H7 (cell line): ENCODE data around the gene GOLGA6L9. TPM values are rescaled to one million over a fixed set of nuclear protein-coding genes. Genes with fewer than 3 reads are reported as not detected.
A peak's percentile ranks its signal among the peaks of the same experiment; 100 is the strongest.
"Not testable (repeated sequence)": the region's sequence is repeated elsewhere in the genome, so short reads cannot be mapped to it uniquely, and the experiment has no call there.

Source experiments
- DNase-seq: peaks from one replicate; pipeline ENCODE4 v3.0.0; 2012
- H3K27me3 ChIP-seq: 2 replicates; pipeline ENCODE4 v1.6.0; 2011; ENCODE audit warnings: mild to moderate bottlenecking, low read length; ENCODE audit not compliant: control insufficient read depth, insufficient read depth
- H3K36me3 ChIP-seq: replicated peaks from 2 replicates; pipeline ENCODE4 v1.5.1; 2011; ENCODE audit warnings: low read length; ENCODE audit not compliant: control insufficient read depth, insufficient read depth
- H3K4me3 ChIP-seq: 2 replicates; pipeline ENCODE4 v1.5.1; 2011; ENCODE audit warnings: low read depth, mild to moderate bottlenecking, control low read depth, low read length, moderate library complexity; ENCODE audit not compliant: insufficient read depth
- total RNA-seq: library from RNA; depleted of rRNA; stranded (reverse); fragments of >200 nt; shearing (Covaris generic); gene quantifications from 2 replicates; pipeline ENCODE4 v1.2.3, GENCODE V29; 2014; rRNA removed

Gene GOLGA6L9
- total RNA-seq: 2.5 and 4.0 TPM in 2 replicates

GRCh38 chr15:82429693-82430092 is at the start of gene GOLGA6L9:
Gene GOLGA6L9, plus strand, starts transcription at chr15:82429816. Its CDS starts 264 bp downstream, at chr15:82430080.
- H3K27me3 ChIP-seq, H3K4me3 ChIP-seq, H3K36me3 ChIP-seq: not testable (repeated sequence)
- peak; percentile 44 for DNase-seq

- not testable (repeated sequence) for H3K36me3 ChIP-seq, H3K4me3 ChIP-seq, H3K27me3 ChIP-seq, DNase-seq
Measured at GRCh38 chr15:82381330-82381955, 48.2 kb upstream of the GOLGA6L9 start.

GRCh38 chr15:82387209-82387608 is 42.4 kb upstream of the GOLGA6L9 start:
- H3K4me3 ChIP-seq, H3K36me3 ChIP-seq, H3K27me3 ChIP-seq, DNase-seq: not testable (repeated sequence)

- H3K27me3 ChIP-seq, H3K4me3 ChIP-seq, DNase-seq, H3K36me3 ChIP-seq: not testable (repeated sequence)
Measured at GRCh38 chr15:82390152-82390551, 39.5 kb upstream of the GOLGA6L9 start.

- not testable (repeated sequence) for DNase-seq, H3K36me3 ChIP-seq, H3K4me3 ChIP-seq, H3K27me3 ChIP-seq
Measured at GRCh38 chr15:82392077-82392476, 37.5 kb upstream of the GOLGA6L9 start.

- DNase-seq: no peak
- Histone ChIP-seq H3K27me3 (no peaks in the 10 kb centered on the region), H3K4me3 (no peak overlapping the region), H3K36me3 (no peaks in the 10 kb centered on the region)
Measured at GRCh38 chr15:82393671-82394070, 35.9 kb upstream of the GOLGA6L9 start.

- not testable (repeated sequence) for H3K36me3 ChIP-seq, DNase-seq, H3K4me3 ChIP-seq, H3K27me3 ChIP-seq
Measured at GRCh38 chr15:82395788-82396187, 33.8 kb upstream of the GOLGA6L9 start.

- Histone ChIP-seq H3K4me3 (no peak overlapping the region), H3K27me3 (no peaks in the 10 kb centered on the region), H3K36me3 (no peaks in the 10 kb centered on the region)
- DNase-seq: no peak
Measured at GRCh38 chr15:82397817-82398216, 31.8 kb upstream of the GOLGA6L9 start.

GRCh38 chr15:82398785-82399184 is 30.8 kb upstream of the GOLGA6L9 start:
- Histone ChIP-seq H3K27me3 (no peaks in the 10 kb centered on the region), H3K36me3 (no peaks in the 10 kb centered on the region), H3K4me3 (no peak overlapping the region)
- no peak for DNase-seq

- H3K4me3 ChIP-seq, DNase-seq, H3K36me3 ChIP-seq, H3K27me3 ChIP-seq: not testable (repeated sequence)
Measured at GRCh38 chr15:82399366-82400103, 30.1 kb upstream of the GOLGA6L9 start.

GRCh38 chr15:82401918-82402317 is 27.7 kb upstream of the GOLGA6L9 start:
- H3K4me3 ChIP-seq, DNase-seq, H3K36me3 ChIP-seq, H3K27me3 ChIP-seq: not testable (repeated sequence)

- H3K27me3 ChIP-seq, H3K36me3 ChIP-seq, DNase-seq, H3K4me3 ChIP-seq: not testable (repeated sequence)
Measured at GRCh38 chr15:82402341-82402740, 27.3 kb upstream of the GOLGA6L9 start.

- DNase-seq, H3K27me3 ChIP-seq, H3K36me3 ChIP-seq, H3K4me3 ChIP-seq: not testable (repeated sequence)
Measured at GRCh38 chr15:82406211-82406610, 23.4 kb upstream of the GOLGA6L9 start.

GRCh38 chr15:82410306-82410705 is 19.3 kb upstream of the GOLGA6L9 start:
- H3K36me3 ChIP-seq, H3K4me3 ChIP-seq, H3K27me3 ChIP-seq, DNase-seq: not testable (repeated sequence)

- H3K4me3 ChIP-seq, H3K27me3 ChIP-seq, H3K36me3 ChIP-seq, DNase-seq: not testable (repeated sequence)
Measured at GRCh38 chr15:82411595-82411994, 18.0 kb upstream of the GOLGA6L9 start.
